Large intestine (tissue), 3 donors: ENCODE measurements around the gene THSD4. TPM values are rescaled to one million over a fixed set of nuclear protein-coding genes. Genes with fewer than 3 reads are reported as not detected.

Experiments
- DNase-seq, 2 donors: peaks; one replicate each; pipeline versions ENCODE4 v3.0.0 to v3.0.0-alpha.2; 2013
- H3K27ac ChIP-seq: one replicate; pipeline ENCODE4 v1.5.1; 2013; ENCODE audit warnings: low read length
- H3K27me3 ChIP-seq: 2 replicates; pipeline ENCODE4 v1.6.1; 2013; ENCODE audit warnings: low read length; ENCODE audit not compliant: control insufficient read depth, insufficient read depth
- H3K36me3 ChIP-seq: 2 replicates; pipeline ENCODE4 v1.6.1; 2013; ENCODE audit warnings: low read length; ENCODE audit not compliant: control insufficient read depth, insufficient read depth
- H3K4me1 ChIP-seq: one replicate; pipeline ENCODE4 v1.6.1; 2013; ENCODE audit warnings: low read length; ENCODE audit not compliant: control insufficient read depth, insufficient read depth
- H3K4me3 ChIP-seq: one replicate; pipeline ENCODE4 v1.5.1; 2013; ENCODE audit warnings: low read length
- H3K9me3 ChIP-seq: one replicate; pipeline ENCODE4 v1.6.1; 2013; ENCODE audit warnings: mild to moderate bottlenecking, low read depth, low read length, moderate library complexity; ENCODE audit not compliant: control insufficient read depth
- WGBS: methylation state at CpG from one replicate; pipeline ENCODE4 v1.1.5; 2013; ENCODE audit warnings: low lambda C conversion rate; ENCODE audit not compliant: insufficient coverage; 5-methylcytosine and 5-hydroxymethylcytosine counted together
- polyA plus RNA-seq: library from polyadenylated mRNA; unstranded; fragments of 120-200 nt; gene quantifications from one replicate; pipeline ENCODE4 v1.2.1, GENCODE V29; 2013

Gene THSD4
- polyA plus RNA-seq, 1 donor: 17.5 TPM

DNA sequence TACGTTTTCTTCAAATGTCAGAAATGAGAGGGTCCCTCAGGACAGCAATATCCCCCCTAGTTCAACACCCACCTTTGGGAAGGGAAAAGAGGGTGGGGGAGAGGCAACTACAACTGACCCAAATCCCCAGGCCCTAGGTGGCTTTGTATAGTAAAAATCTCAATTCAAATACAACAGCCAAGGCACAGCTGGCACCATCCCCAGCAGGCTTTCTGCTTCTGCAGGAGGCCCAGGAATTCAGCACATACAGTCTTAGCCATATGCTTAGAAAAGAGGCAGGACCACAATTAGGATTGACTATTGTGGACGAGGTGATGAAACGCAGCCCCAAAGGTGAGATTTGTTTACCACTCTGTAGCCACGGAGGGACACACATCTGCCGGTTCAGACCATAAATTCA, 710.9 kb downstream of the THSD4 start:
- no CpG with 5 or more reads among the region's 5 CpGs for WGBS
- Histone ChIP-seq H3K27me3 (no peaks in the 10 kb centered on the region), H3K4me3 (no peak overlapping the region), H3K27ac (no peak overlapping the region), H3K36me3 (peaks cover 52% of the 10 kb centered on the region), H3K4me1 (no peaks in the 10 kb centered on the region), H3K9me3 (no peaks in the 10 kb centered on the region)
- DNase-seq: no peak

DNA sequence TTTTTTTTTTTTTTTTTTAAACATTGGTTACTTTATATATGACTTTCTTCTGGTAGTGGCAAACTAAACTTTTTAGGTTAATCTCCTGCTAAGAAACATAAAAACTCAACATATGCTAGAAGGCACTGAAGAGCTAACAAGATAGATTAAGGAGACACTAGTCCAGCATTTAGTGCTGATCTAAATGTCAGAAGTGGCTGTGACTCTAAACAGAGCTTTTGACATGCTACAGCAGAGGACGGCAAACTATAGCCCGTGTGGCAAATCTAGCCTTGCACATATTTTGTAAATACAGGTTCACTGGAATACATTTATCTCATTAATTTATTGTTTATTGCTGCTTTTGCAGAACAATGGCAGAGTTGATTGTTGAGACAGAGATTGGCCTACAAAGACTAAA, 715.7 kb downstream of the THSD4 start:
- peaks cover 35% of the 10 kb centered on the region for H3K36me3 ChIP-seq
- H3K4me3 ChIP-seq: no peak overlapping the region
- H3K4me1 ChIP-seq: no peaks in the 10 kb centered on the region
- no peak for DNase-seq
- no peaks in the 10 kb centered on the region for H3K27me3 ChIP-seq
- no peaks in the 10 kb centered on the region for H3K9me3 ChIP-seq
- H3K27ac ChIP-seq: no peak overlapping the region
- WGBS: 70% methylated on average over 2 of the region's 2 CpGs

Other genes starting within 250 kb of the THSD4 start
- gene THAP10, start 223.0 kb upstream of the THSD4 start, polyA plus RNA-seq: 2.6 TPM
- 7.2 TPM for gene LRRC49, start 222.6 kb upstream of the THSD4 start, polyA plus RNA-seq